NCI-H2107 (cell line): ENCODE data around the gene MSI2.

ENCODE experiments used
- DNase-seq: peaks from one replicate; lab custom pipeline; 2025; lab: John Stamatoyannopoulos, UW

The MSI2 gene

DNA sequence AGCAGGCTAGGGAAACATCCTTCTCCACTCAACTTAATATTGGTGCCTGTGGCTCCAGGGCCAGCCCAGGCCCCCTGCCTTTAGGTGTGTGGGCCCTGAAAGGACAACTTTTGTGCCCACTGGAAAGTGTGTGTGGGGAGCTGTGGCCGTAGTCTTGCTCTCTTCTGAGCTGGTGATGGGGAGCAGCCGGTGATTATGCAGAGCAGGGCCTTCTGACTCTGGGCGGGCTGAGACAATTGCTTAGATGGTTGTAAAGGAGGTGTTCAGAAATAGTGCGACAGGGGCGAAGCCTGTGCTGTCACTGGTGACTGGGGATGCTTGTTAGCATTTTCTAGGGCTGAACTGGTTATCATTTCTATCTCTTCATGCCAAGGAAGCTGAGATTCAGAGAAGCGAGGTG, 62.6 kb downstream of the MSI2 start:
- no peak for DNase-seq

DNA sequence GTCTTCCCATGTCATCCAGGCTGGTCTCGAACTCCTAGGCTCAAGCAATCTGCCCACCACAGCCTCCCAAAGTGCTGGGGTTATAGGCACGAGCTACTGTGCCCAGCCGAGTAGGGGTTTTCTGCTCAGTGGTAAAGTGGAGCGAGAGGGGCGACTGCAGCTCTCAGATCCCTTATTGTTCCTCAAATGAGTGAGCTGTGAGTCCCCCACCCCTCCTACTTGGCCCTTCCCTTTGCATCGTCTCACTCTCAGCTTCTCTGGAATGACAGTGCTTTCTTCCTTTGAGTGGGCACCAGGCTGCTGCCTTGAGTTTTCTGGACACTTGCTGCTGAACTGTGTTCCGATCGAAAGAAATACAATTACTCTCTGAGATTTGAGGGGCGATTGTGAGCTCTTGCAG, 63.5 kb downstream of the MSI2 start:
- no peak for DNase-seq

GRCh38 chr17:57323391-57323790, 67.1 kb downstream of the MSI2 start:
- no peak for DNase-seq

GRCh38 chr17:57324060-57324459, 67.7 kb downstream of the MSI2 start:
- DNase-seq = no peak

DNA sequence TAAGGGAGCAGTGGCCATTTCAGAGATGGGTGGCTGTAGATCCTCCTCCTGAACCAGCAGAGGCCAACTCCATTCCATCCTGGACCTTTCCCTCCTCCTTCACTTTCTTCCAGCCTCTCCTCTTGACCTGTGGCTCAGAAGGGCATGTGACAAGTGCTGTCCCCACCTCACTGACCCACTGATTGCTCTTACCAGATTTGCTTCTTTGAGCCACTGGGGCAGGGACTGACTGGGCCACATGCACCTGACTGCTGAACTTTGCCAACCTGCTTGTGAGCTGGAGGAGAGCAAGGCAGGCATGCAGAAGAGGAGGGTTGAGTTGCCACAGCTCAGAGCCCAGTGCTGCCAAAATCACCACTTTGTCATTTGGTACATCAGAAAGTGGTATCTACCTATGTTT, 68.3 kb downstream of the MSI2 start:
- DNase-seq = no peak

- DNase-seq = no peak
These were observed 70.0 kb downstream of the MSI2 start for GRCh38 chr17:57326336-57326735.

GRCh38 chr17:57326764-57327163, 70.4 kb downstream of the MSI2 start:
- DNase-seq = no peak

DNA sequence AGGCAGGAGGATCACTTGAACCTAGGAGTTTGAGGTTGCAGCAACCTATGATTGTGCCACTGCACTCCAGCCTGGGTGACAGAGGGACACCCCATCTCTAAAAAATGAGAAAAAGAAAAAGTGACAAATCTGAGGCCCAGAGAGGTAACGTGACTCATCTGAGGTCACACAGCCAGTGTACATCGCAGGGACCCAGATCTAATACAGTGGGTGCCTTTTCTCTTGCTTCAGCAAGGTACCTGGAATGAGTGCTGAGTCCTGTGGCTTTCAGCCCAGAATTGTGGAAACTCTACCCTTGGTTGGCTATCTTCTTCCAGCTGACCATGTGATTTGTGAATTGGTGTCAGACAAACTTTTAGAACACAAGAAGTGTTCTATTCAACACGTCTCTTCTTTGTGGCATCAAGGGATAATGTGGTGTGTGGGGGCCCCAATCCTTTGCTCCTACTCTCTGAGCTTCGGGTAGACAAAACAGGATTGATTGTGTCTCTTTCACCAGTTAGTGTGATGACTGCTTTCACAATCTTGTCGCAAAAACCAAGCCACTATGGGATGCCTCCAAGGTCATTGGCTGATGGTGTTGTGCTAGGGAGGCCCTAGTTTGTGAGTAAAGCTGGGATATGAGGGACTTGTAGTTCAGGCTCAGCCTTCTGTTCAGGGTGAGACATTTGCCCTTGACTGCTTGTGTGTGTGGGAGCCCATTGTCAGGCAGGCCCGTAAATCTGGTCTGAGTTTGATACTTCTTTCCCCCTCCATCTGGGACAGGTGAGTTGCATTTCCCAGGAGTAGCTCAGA, 71.0 kb downstream of the MSI2 start:
- no peak for DNase-seq

DNA sequence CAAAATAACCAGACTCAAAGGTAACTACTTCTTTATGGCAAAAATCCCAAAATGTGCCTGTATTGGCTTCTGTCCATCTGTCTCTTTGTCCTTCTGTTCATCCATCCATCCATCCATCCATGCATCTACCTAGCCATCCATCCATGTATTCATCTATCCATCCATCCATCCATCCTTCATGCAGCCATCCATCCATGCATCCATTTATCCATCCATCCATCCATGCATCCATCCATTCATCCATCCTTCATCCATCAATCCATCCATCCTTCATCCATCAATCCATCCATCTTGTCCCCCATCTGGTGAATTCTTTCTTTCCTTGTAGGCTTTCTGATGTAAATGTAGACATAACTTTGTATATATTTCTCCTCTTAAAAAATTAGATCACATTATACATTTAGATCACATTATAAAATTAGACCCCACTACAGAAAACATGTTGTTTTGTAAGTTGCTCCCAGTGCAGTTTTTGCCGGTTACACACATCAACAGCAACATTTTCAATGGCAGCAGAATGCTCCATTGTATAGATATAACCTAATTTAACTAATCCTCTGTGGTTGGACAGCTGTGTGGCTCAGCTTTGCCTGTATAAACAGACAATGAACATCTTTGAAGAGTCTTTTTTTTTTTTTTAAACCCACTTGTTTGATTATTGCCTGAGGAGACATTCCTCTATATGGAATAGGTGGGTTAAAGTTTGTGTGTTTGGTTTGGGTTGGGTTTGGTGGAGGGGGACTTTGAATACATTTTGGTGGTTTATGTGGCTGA, 72.0 kb downstream of the MSI2 start:
- DNase-seq = no peak

DNA sequence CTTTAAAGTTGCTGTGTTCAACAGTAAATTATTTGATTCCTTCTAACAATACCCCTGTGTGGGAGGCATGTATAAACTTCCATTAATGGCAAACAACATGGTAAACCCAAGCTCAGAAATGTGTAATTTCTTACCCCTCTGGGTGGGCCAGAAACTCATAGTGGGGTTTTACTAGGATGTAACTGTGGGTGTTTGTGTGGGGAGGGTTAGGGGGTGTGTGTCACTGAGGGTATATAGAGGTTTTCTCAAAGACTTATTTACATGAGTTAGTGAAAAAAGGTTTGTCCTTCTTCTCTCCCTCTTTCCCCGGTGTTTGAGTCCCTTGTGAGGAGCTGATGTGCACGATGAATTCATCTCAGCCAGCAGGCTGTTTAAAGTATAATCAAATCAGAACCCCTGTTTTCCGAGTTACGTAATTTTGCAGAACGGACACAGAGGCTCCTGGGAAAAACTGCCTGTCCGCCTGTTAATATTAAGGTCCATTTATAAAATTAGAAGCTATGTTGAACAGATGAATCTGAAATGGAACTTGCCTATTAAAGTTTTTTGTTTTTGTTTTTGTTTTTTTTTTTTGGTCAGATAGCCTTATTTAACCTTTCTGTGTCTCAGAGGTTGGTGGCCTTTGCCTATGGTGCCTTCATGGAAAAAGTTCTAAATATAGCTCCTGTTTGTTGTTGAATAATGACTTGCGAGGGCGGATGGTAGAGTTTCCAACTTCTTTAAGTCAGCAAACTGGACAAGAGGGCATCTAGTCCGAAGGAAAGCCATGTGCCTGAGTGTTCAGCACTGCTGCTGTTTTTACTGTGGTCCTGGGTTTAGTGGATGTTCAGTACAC, 73.3 kb downstream of the MSI2 start:
- no peak for DNase-seq

GRCh38 chr17:57330587-57330986, 74.3 kb downstream of the MSI2 start:
- no peak for DNase-seq

GRCh38 chr17:57331423-57331822, 75.1 kb downstream of the MSI2 start:
- no peak for DNase-seq

DNA sequence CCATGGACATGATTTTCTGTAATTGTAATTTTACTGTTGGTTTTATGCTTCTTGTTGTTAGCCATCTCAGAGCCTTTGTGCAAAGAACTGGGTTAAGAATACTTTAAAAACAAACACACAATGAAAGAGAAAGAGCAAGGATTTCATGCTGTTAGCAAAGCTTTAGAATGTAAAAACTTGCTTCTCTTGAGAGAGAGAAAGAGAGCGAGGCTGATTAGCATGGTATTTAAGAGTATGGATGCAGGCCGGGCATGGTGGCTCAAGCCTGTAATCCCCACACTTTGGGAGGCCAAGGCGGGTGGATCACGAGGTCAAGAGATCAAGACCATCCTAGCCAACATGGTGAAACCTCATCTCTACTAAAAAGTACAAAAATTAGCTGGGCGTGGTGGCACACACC, 76.2 kb downstream of the MSI2 start:
- DNase-seq = no peak

DNA sequence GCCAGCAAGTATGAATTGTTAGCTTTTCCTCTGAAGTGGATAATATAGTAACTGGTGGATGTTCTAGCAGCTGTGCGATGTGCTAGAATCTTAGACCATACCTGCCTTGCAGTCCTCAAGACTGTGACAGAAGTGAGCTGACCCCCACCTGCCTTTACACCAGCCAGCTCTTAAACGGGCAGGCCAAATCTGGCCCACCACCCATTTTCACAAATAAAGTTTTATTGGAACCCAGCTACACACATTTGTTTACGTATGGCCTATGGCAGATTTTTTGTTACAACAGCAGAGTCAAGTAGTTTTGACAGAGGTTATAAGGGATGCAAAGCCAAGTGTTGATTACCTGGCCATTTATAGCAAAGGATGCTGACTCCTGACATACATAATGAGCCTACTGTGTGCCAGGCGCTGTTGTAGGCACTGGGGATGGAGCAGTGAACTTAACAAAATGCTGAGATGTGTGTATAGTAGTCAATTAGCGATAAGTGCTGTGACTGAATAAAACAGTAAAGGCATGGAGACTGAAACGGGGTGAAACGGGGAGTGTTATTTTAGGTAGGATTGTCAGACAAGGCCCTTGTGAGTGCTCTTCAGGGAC, 79.0 kb downstream of the MSI2 start:
- DNase-seq = no peak

DNA sequence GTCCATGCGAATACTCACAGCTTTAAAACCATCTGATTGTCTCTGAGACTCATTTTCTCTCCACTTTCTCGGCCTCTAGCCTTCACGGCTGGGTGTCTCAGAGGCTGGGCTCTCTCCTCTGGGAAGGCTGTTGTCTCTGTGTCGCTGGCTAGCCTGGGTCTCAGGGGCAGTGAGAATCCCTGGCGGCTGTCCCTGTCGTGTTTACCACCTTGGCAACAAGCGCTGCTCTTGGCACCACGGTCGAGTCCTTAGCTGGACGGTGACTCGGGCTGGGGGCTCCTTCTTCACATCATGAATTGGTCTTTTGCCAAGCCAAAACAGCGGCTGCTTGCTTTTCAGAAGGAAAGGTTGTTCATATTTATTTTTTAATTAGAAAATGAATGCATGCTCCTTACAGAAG, 81.1 kb downstream of the MSI2 start:
- no peak for DNase-seq

DNA sequence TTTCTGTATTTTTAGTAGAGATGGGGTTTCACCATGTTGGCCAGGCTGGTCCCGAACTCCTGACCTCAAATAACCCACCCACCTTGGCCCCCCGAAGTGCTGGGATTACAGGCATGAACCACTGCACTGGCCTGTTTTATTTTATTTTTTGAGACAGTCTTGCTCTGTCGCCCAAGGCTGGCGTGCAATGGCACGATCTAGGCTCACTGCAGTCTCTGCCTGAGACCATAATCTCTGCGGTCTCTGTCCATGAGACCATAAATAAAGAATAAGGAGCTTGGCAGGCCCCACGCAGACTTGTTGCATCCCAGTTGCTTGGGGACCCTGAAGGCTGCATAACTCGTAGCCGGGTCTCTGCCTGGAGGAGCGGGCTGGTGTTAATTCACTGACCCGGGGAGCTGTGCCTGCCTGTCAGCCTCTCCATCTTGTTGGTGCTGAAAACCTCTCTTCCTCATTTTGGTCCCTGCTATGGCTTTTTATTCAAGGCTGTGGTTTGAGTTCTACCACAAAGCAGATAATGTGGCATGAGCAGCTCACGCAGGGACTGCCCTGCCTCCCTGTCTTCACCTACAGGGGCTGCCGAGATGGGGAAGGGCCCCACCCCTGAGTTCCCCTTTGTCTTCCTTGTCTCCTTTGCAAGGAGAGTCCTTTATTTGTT, 82.1 kb downstream of the MSI2 start:
- no peak for DNase-seq

DNA sequence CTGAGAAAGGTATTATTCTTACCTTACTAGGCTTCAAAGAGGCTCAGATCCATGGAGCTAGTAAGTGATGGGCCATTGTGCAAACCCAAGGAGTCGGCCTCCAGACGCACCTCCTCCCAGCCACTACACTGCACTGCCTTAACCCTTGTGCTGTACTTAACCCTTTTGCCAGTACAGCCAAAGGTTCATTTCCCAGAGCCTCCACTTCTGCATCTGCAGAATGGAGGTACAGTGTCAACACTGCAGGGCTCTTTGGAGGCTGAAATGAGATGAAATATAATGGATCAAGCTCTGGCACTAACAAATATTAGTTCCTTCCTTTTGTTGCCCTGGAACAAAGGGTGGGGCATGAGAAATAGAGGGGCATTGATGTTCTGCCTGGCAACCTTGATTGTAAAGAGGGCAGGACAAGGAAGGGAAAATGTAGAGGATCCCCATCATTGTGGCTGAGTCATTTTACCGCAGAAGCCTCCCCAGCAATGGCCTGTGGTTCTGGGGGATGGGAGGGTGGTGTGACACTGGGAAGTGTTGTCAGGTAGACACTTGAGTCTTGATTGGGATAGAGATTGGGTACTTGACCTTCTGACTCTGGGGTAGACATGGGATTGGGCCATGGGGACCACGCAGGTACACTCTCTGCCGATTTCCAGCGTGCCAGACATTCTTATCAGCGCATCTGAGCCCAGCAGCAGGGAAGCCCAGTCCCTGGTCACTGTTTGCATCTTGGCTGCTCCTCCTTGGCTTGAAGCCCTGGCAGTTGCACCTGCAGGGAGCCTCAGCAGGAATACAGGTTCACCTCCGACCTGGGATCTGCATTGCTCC, 84.0 kb downstream of the MSI2 start:
- no peak for DNase-seq

DNA sequence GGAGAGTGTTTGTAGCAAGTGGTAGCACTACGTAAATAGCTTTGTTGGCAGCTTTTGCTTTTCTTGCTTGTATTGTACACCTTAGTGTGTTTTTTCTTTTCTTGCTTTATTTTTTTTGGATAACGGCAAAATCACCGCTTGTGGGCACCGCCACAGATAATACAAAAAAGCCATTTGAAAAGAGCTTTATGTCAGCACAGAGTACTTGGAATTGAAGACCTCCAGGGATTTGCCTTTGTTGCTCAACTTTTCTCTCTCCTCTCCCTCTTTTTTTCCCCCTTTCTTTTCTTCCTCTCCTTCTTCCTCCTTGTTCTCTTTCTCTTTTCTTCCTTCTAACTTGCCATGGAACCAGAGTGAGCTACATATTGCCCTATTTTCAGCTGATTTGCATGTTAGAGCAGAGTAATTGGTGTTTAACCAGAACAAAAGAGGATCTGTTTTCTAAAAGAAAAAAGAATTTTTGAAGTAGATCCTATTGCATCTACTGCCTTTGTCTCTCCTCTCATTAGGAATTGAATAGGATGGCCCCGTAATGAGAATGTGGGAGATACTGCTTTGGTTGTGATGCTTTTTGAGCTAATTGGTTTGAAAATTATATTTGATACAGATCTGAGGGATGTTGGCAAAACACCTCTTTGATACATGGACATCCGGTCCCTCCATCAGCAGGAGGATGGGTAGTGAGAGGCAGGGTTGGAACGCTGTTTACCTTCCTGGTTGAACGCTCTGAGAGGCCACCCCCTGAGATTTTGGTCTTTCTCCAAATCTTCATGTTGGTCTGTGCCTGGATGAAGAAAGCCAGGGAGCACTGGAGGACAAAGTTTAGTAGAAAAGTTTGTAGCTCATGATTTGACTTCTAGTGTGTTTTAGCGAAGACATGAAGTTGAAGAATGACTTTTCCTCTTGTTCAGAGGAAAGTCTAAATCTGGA, 85.6 kb downstream of the MSI2 start:
- no peak for DNase-seq

DNA sequence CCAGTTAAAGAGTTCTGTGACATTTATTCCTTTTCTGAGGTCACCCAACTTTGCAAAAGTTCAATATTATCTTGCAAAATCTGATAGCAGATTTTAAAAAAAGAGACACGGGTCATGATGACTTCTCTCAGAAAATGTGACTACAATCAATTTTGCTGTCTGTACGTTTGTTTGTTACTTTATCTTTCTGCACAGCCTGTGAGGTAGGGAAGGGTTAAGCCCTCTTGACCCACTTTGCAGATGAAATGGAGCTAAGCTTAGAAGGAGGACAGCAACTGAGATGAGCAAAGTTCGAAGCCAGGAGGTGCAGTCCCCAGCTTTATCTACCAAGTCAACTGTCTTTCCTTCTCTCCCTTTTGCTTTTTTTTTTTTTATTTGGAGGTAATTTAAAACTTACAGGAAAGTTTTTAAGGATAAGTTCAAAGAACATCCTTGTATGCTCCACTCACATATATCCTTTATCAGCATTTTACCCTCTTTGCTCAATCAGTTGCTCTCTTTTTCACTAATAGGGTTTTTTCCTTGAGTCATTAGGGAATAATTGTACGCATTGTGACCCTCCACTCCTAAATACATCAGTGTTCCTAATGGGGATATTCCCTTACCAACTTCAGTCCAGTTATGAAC, 86.8 kb downstream of the MSI2 start:
- no peak for DNase-seq
